GM21825 (cell line): ENCODE data around the gene SMIM1.

Experiments used
- ATAC-seq: cut with Tn5 transposase; IDR thresholded peaks from one replicate; pipeline ENCODE4 v1.9.1; 2021; ENCODE audit warnings: mild to moderate bottlenecking, moderate library complexity; ENCODE audit not compliant: unreplicated experiment

The SMIM1 gene

DNA sequence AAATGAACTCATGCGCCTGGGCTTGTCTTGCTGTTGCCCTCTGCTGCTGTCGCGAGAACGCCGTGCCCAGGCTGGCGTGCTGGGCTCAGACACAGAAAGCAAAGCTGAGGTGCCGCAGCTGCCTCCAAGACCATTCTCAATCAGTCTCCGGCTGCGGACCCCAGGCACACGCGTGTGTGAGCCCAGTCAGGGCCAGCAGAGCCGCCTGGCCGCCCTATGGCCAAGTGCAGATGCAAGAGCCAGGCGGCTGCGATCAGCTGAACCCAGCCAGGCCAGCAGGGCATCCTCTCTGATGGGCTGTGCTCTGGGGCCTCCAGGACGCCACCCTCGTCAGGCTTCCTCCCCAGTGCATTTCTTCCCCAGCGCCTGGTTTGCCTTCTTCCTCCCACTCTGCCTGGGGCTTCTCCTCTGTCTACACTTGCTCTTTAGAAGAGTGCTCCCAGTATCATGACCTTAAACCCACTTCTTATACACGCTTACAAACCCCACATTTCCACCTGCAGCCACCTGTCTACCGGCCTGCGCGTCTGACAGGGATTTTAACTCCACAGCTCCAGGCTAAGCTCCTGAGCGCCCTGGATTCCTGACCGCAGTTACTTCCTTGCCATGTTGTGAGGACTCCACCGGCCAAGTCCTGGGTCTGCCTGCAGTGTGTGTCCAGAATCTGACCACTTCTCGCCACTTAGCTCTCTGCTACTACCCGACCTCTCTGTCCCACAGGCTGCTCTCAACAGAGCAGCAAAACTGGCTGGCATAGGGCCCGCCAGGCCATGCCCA lies 45.5 kb downstream of the SMIM1 start:
- no peak for ATAC-seq

DNA sequence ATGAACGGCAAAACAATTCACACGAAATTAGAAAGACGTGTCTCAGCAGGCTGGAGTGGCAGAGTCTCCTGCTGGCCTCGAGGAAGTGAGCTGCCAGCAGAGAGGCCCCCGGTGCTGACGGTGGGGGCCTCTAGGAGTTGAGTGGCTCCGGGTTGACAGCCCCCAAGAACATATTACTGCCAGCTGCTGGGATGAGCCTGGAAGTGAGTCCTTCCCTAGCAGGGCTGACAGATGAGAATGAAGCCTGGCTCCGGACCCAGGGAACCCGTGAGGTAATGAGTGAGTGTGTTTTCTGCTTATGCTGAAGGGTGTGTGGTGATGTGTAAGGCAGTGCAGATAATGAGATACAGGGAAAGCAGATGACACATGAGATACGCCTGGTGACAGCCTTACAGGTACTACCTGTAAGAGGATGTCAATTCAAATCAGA lies 47.2 kb downstream of the SMIM1 start:
- no peak for ATAC-seq

DNA sequence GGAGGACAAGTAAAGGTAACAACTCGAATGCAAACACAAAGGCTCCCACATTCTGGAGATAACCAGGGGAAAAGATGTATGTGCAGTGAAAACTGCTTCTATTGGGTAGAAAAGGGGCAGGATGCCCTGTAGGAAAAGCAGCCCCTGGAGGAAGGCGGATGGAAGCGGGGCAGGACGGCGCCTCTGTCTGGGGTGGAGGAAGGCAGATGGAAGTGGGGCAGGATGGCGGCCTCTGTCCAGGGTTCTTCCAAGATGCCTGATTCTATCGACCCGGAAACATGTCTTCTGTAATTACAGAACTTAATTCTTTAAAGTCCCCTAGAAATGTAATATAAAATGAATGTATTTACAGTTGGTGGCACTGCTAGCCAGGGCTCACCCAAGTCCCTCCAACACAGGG lies 47.8 kb downstream of the SMIM1 start:
- no peak for ATAC-seq

DNA sequence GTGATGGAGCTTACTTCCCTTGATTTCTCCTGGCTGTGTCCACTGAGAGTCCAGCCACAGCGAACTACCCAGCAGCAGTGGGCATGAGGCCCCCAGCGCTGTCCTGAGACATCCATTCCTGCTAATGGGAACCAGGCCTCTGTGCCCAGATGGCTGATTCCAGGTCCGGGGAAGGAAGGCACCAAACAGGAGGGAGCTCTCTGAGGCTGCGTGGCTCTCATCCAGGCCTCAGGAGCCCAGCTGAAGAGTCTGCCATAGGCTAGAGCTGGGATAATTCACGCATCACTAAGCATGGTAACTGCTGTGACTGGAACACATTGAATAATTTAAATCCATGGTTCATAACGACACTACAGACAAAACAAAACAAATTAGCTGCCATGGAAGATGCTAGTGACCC lies 48.5 kb downstream of the SMIM1 start:
- ATAC-seq, result no peak

GRCh38 chr1:3821447-3821846 lies 48.9 kb downstream of the SMIM1 start:
- ATAC-seq, result no peak

GRCh38 chr1:3821908-3822307 lies 49.4 kb downstream of the SMIM1 start:
- ATAC-seq, result no peak

GRCh38 chr1:3822421-3822820 lies 49.9 kb downstream of the SMIM1 start:
- no peak for ATAC-seq

GRCh38 chr1:3824650-3825049 lies 52.1 kb downstream of the SMIM1 start:
- ATAC-seq, result no peak

- ATAC-seq, result no peak
Measured at GRCh38 chr1:3825356-3825755, 52.8 kb downstream of the SMIM1 start.
